Rectal smooth muscle tissue (tissue), 1 donor: ENCODE data around the gene MRPL40.

Source experiments
- H3K27ac ChIP-seq: one replicate; pipeline ENCODE4 v1.7.0; 2013; ENCODE audit warnings: low read depth, low read length, inconsistent platforms
- H3K27me3 ChIP-seq: one replicate; pipeline ENCODE4 v1.7.0; 2013; ENCODE audit warnings: low read length; ENCODE audit not compliant: control insufficient read depth, insufficient read depth
- H3K36me3 ChIP-seq: one replicate; pipeline ENCODE4 v1.7.0; 2013; ENCODE audit warnings: low read length; ENCODE audit not compliant: control insufficient read depth, insufficient read depth
- H3K4me1 ChIP-seq: one replicate; pipeline ENCODE4 v1.7.0; 2013; ENCODE audit warnings: low read length; ENCODE audit not compliant: control insufficient read depth, insufficient read depth
- H3K4me3 ChIP-seq: one replicate; pipeline ENCODE4 v1.7.0; 2013; ENCODE audit warnings: low read length
- H3K9ac ChIP-seq: one replicate; pipeline ENCODE4 v1.7.0; 2013; ENCODE audit warnings: low read length

The MRPL40 gene

GRCh38 chr22:19463008-19463407 lies 30.7 kb downstream of the MRPL40 start:
- Histone ChIP-seq H3K27ac (no peak overlapping the region), H3K4me1 (no peaks in the 10 kb centered on the region), H3K9ac (no peak overlapping the region), H3K4me3 (no peak overlapping the region), H3K36me3 (peaks cover 37% of the 10 kb centered on the region), H3K27me3 (no peaks in the 10 kb centered on the region)

- Histone ChIP-seq H3K27ac (no peak overlapping the region), H3K4me3 (no peak overlapping the region), H3K27me3 (no peaks in the 10 kb centered on the region), H3K9ac (no peak overlapping the region), H3K36me3 (peaks cover 43% of the 10 kb centered on the region), H3K4me1 (no peaks in the 10 kb centered on the region)
Observed at GRCh38 chr22:19463491-19464469, 31.4 kb downstream of the MRPL40 start.

GRCh38 chr22:19464546-19464945 lies 32.2 kb downstream of the MRPL40 start:
- H3K27ac ChIP-seq = no peak overlapping the region
- peaks cover 50% of the 10 kb centered on the region for H3K36me3 ChIP-seq
- H3K4me1 ChIP-seq = no peaks in the 10 kb centered on the region
- H3K4me3 ChIP-seq = no peak overlapping the region
- H3K27me3 ChIP-seq = no peaks in the 10 kb centered on the region
- H3K9ac ChIP-seq = no peak overlapping the region

- H3K9ac ChIP-seq = no peak overlapping the region
- H3K36me3 ChIP-seq = peaks cover 55% of the 10 kb centered on the region
- no peaks in the 10 kb centered on the region for H3K27me3 ChIP-seq
- no peak overlapping the region for H3K27ac ChIP-seq
- H3K4me1 ChIP-seq = no peaks in the 10 kb centered on the region
- H3K4me3 ChIP-seq = no peak overlapping the region
Observed at GRCh38 chr22:19464975-19465374, 32.6 kb downstream of the MRPL40 start.

GRCh38 chr22:19466126-19466716 lies 33.9 kb downstream of the MRPL40 start:
- no peaks in the 10 kb centered on the region for H3K4me1 ChIP-seq
- H3K4me3 ChIP-seq = no peak overlapping the region
- no peak overlapping the region for H3K27ac ChIP-seq
- H3K9ac ChIP-seq = no peak overlapping the region
- peaks cover 61% of the 10 kb centered on the region for H3K36me3 ChIP-seq
- H3K27me3 ChIP-seq = no peaks in the 10 kb centered on the region

GRCh38 chr22:19466848-19467752 lies 34.8 kb downstream of the MRPL40 start:
- Histone ChIP-seq H3K27ac (no peak overlapping the region), H3K36me3 (peaks cover 67% of the 10 kb centered on the region), H3K4me1 (no peaks in the 10 kb centered on the region), H3K9ac (no peak overlapping the region), H3K27me3 (no peaks in the 10 kb centered on the region), H3K4me3 (no peak overlapping the region)

- H3K36me3 ChIP-seq = peaks cover 73% of the 10 kb centered on the region
Observed at GRCh38 chr22:19467912-19468311, 35.6 kb downstream of the MRPL40 start.

GRCh38 chr22:19469421-19469820 lies 37.1 kb downstream of the MRPL40 start:
- Histone ChIP-seq H3K27ac (no peak overlapping the region), H3K9ac (no peak overlapping the region), H3K36me3 (peaks cover 72% of the 10 kb centered on the region), H3K27me3 (no peaks in the 10 kb centered on the region), H3K4me1 (no peaks in the 10 kb centered on the region), H3K4me3 (no peak overlapping the region)

More at GRCh38 chr22:19467912-19468311, 35.6 kb downstream of the MRPL40 start:
- Histone ChIP-seq H3K4me1 (no peaks in the 10 kb centered on the region), H3K4me3 (no peak overlapping the region), H3K27me3 (no peaks in the 10 kb centered on the region), H3K9ac (no peak overlapping the region), H3K27ac (no peak overlapping the region)

GRCh38 chr22:19470010-19470409 lies 37.7 kb downstream of the MRPL40 start:
- Histone ChIP-seq H3K36me3 (peaks cover 70% of the 10 kb centered on the region), H3K4me1 (no peaks in the 10 kb centered on the region), H3K27me3 (no peaks in the 10 kb centered on the region), H3K9ac (no peak overlapping the region), H3K4me3 (no peak overlapping the region), H3K27ac (no peak overlapping the region)

GRCh38 chr22:19471572-19471971 lies 39.2 kb downstream of the MRPL40 start:
- H3K27me3 ChIP-seq = no peaks in the 10 kb centered on the region
- no peak overlapping the region for H3K4me3 ChIP-seq
- H3K4me1 ChIP-seq = no peaks in the 10 kb centered on the region
- H3K9ac ChIP-seq = no peak overlapping the region
- H3K27ac ChIP-seq = no peak overlapping the region
- H3K36me3 ChIP-seq = peaks cover 59% of the 10 kb centered on the region

GRCh38 chr22:19472233-19472632 lies 39.9 kb downstream of the MRPL40 start:
- Histone ChIP-seq H3K27ac (no peak overlapping the region), H3K4me3 (no peak overlapping the region), H3K9ac (no peak overlapping the region), H3K36me3 (peaks cover 52% of the 10 kb centered on the region), H3K4me1 (no peaks in the 10 kb centered on the region), H3K27me3 (no peaks in the 10 kb centered on the region)

GRCh38 chr22:19473578-19473977 lies 41.2 kb downstream of the MRPL40 start:
- no peak overlapping the region for H3K9ac ChIP-seq
- no peak overlapping the region for H3K27ac ChIP-seq

More at GRCh38 chr22:19473578-19473977, 41.2 kb downstream of the MRPL40 start:
- Histone ChIP-seq H3K4me3 (no peak overlapping the region), H3K36me3 (peaks cover 39% of the 10 kb centered on the region), H3K4me1 (peaks cover 9% of the 10 kb centered on the region), H3K27me3 (no peaks in the 10 kb centered on the region)
